Activated effector memory CD4-positive, alpha-beta T cell treated with Interleukin-2 at 50 U/mL for 16 hours (primary cell): ENCODE measurements around the gene CASKIN1.
A peak's percentile ranks its signal among the peaks of the same experiment; 100 is the strongest.

Experiments
- DNase-seq: peaks from one replicate; pipeline ENCODE4 v3.0.0-alpha.2; 2020

Gene CASKIN1

GRCh38 chr16:2233046-2233775 lies 36.8 kb upstream of the CASKIN1 start:
- no peak for DNase-seq

GRCh38 chr16:2232094-2232990 lies 35.9 kb upstream of the CASKIN1 start:
- DNase-seq, result no peak

GRCh38 chr16:2231016-2231931 lies 34.9 kb upstream of the CASKIN1 start:
- no peak for DNase-seq

GRCh38 chr16:2230376-2230775 lies 34.0 kb upstream of the CASKIN1 start:
- no peak for DNase-seq

- DNase-seq, result no peak
Measured at GRCh38 chr16:2229632-2230250, 33.3 kb upstream of the CASKIN1 start.

GRCh38 chr16:2229091-2229490 lies 32.7 kb upstream of the CASKIN1 start:
- DNase-seq, result no peak

- no peak for DNase-seq
Measured at GRCh38 chr16:2228161-2228824, 31.9 kb upstream of the CASKIN1 start.

- no peak for DNase-seq
Measured at GRCh38 chr16:2226918-2227317, 30.5 kb upstream of the CASKIN1 start.

GRCh38 chr16:2226245-2226793 lies 29.9 kb upstream of the CASKIN1 start:
- DNase-seq, result no peak

GRCh38 chr16:2223942-2224486 lies 27.6 kb upstream of the CASKIN1 start:
- peak; percentile 18 for DNase-seq

- peak; percentile 99 for DNase-seq
Measured at GRCh38 chr16:2223221-2223941, 27.0 kb upstream of the CASKIN1 start, which contains the start of gene E4F1. Gene E4F1, plus strand, starts transcription at chr16:2223591. Its CDS starts 23 bp downstream, at chr16:2223614.

GRCh38 chr16:2216330-2216729 lies 19.9 kb upstream of the CASKIN1 start:
- no peak for DNase-seq

GRCh38 chr16:2214719-2214968 lies 18.2 kb upstream of the CASKIN1 start, which contains the start of gene PGP:
Gene PGP, minus strand, starts transcription at chr16:2214840. Its CDS starts 63 bp downstream, at chr16:2214777.
- no peak for DNase-seq

- DNase-seq, result no peak
Measured at GRCh38 chr16:2213817-2214718, 17.7 kb upstream of the CASKIN1 start.

GRCh38 chr16:2212362-2213324 lies 16.2 kb upstream of the CASKIN1 start:
- DNase-seq, result no peak

GRCh38 chr16:2211923-2212347 lies 15.5 kb upstream of the CASKIN1 start:
- no peak for DNase-seq

- DNase-seq, result no peak
Measured at GRCh38 chr16:2210386-2211365, 14.3 kb upstream of the CASKIN1 start, which contains the start of gene BRICD5. Gene BRICD5, minus strand, starts transcription at chr16:2210863. Its CDS starts 30 bp downstream, at chr16:2210833.
